ENCODE measurements around the gene PRR20G. TPM values are rescaled to one million over a fixed set of nuclear protein-coding genes. Genes with fewer than 3 reads are reported as not detected.

The PRR20G gene
- total and polyA plus RNA-seq, 2 of the 8 experiments (the other 6 are each of a cell fraction or from before 2014, with no cell fraction given), result 0.24 TPM; not detected in 1

- H2BK5ac ChIP-seq (ENCODE audit: low read depth, low read length), result no peak overlapping the region
- no peak overlapping the region for H2BK20ac ChIP-seq (ENCODE audit: low read length)
- no peak overlapping the region for H2AFZ ChIP-seq (ENCODE audit: low read length)
- H3K36me3 ChIP-seq (ENCODE audit: control insufficient read depth in 2 of 4, insufficient read depth in 4 of 4, low read length in 3 of 4), result no peaks in the 10 kb centered on the region
- no peaks in the 10 kb centered on the region for H4K20me1 ChIP-seq (replicated peaks in 1 of 2; ENCODE audit: control insufficient read depth in 1 of 2, insufficient read depth in 2 of 2, low read length in 2 of 2)
- FAIRE-seq, result no peak
- H3K9me3 ChIP-seq (ENCODE audit: insufficient read depth in 2 of 2, low read depth in 1 of 2, low read length in 1 of 2), result peaks cover 0 to 4% of the 10 kb centered on the region in 2 experiments; a peak in 2 of 4 replicates
- H2AK5ac ChIP-seq (ENCODE audit: low read depth, low read length), result no peak overlapping the region
- no peaks in the 10 kb centered on the region for H3K4me1 ChIP-seq (replicated peaks in 1 of 4; ENCODE audit: control insufficient read depth in 3 of 4, insufficient read depth in 4 of 4, low read length in 3 of 4)
- no peaks in the 10 kb centered on the region for H3K27me3 ChIP-seq (replicated peaks in 1 of 4; ENCODE audit: control insufficient read depth in 3 of 4, extremely low read depth in 1 of 4, insufficient read depth in 3 of 4, low read length in 3 of 4)
- H3K4ac ChIP-seq (replicated peaks; ENCODE audit: insufficient read length, low read depth, low read length), result no peak overlapping the region
- no peak overlapping the region for H2BK12ac ChIP-seq (ENCODE audit: low read depth, low read length)
- H3K56ac ChIP-seq (replicated peaks; ENCODE audit: insufficient read length, low read depth, low read length), result no peak overlapping the region
- H3K27ac ChIP-seq (ENCODE audit: low read depth, low read length), result no peak overlapping the region
- no peak overlapping the region for H3K18ac ChIP-seq (ENCODE audit: extremely low read depth, low read length)
- H4K8ac ChIP-seq (ENCODE audit: extremely low read depth, insufficient read depth, low read length), result no peak overlapping the region
- no peak overlapping the region for H3K4me2 ChIP-seq (ENCODE audit: insufficient read depth in 1 of 2, low read depth in 2 of 2, low read length in 2 of 2)
- H4K91ac ChIP-seq (replicated peaks; ENCODE audit: insufficient read length, low read length), result no peak overlapping the region
- no peak overlapping the region for H3K23ac ChIP-seq (ENCODE audit: insufficient read length)
- H3K23me2 ChIP-seq (ENCODE audit: low read depth, low read length), result no peaks in the 10 kb centered on the region
- ChIA-PET POLR2A (ENCODE audit: partially characterized antibody) (interaction anchor here (0.6 kb wide), 1 partner anchor 553 kb away, joined by 3 read pairs; no protein-coding TSS in a partner anchor), CTCF (ENCODE audit: partially characterized antibody) (interaction anchor here (1.5 kb wide), 1 partner anchor 20 kb away, joined by 6 read pairs; the partner anchor contains the start of gene PRR20G)
- no peak overlapping the region for H4K5ac ChIP-seq (ENCODE audit: insufficient read length, low read depth, low read length)
- no peaks in the 10 kb centered on the region for H3K79me1 ChIP-seq (ENCODE audit: low read depth, low read length)
- H3K9ac ChIP-seq (replicated peaks in 1 of 4; ENCODE audit: extremely low read depth in 1 of 4, low read depth in 3 of 4, low read length in 3 of 4), result no peak overlapping the region
- H3K79me2 ChIP-seq (ENCODE audit: control insufficient read depth in 1 of 2, insufficient read depth in 2 of 2, low read length in 2 of 2), result no peaks in the 10 kb centered on the region
- no peak for DNase-seq (ENCODE audit: low read depth in 1 of 2, low spot score in 2 of 2)
- no peak overlapping the region for H2BK15ac ChIP-seq (ENCODE audit: low read length)
- H3K4me3 ChIP-seq (ENCODE audit: extremely low read depth in 1 of 4, insufficient read depth in 2 of 4, low read depth in 3 of 4, low read length in 4 of 4), result no peak overlapping the region
- H3K14ac ChIP-seq (ENCODE audit: insufficient read length), result no peak overlapping the region
- no peak overlapping the region for H2BK120ac ChIP-seq (replicated peaks; ENCODE audit: low read depth, low read length)
- WGBS, 2 experiments (ENCODE audit: extremely low coverage in 1 of 2, insufficient coverage in 1 of 2, insufficient read length in 1 of 2, insufficient replicate concordance in 2 of 2, low coverage in 1 of 2, low lambda C conversion rate in 2 of 2, missing lambda C conversion rate in 1 of 2), result 95% methylated on average over 4 of the region's 4 CpGs; no CpG with 5 or more reads in 1 of the 2 experiments
- no peak for TF ChIP-seq CHD2 (IDR thresholded peaks at IDR 0.05; ENCODE audit: low read length)
- no peak for TF ChIP-seq RFX5 (IDR thresholded peaks at IDR 0.05; ENCODE audit: borderline replicate concordance, low read depth, low read length)
- TF ChIP-seq CREB1 (IDR thresholded peaks at IDR 0.05), result no peak
- no peak for TF ChIP-seq SRF (IDR thresholded peaks at IDR 0.05; ENCODE audit: low read depth, low read length)
- no peak for TF ChIP-seq SP4 (IDR thresholded peaks at IDR 0.05; ENCODE audit: low read length)
- no peak for TF ChIP-seq NANOG (IDR thresholded peaks at IDR 0.05; ENCODE audit: insufficient read depth, low read depth, low read length, poor library complexity, severe bottlenecking)
- no peak for TF ChIP-seq BCL11A (IDR thresholded peaks at IDR 0.05; ENCODE audit: low read depth in 2 of 2, low read length in 2 of 2)
- no peak for TF ChIP-seq CBX5 (IDR thresholded peaks at IDR 0.05; ENCODE audit: low read depth, low read length)
- TF ChIP-seq JUN (IDR thresholded peaks at IDR 0.05; ENCODE audit: low read depth, low read length), result no peak
These were observed 20.1 kb upstream of the PRR20G start for GRCh38 chr3:127307916-127308315.
